HCT116 (cell line): ENCODE results near the gene CNGA3. TPM values are rescaled to one million over a fixed set of nuclear protein-coding genes. Genes with fewer than 3 reads are reported as not detected.

Experiments
- total RNA-seq: library from RNA; stranded (reverse); gene quantifications from one replicate; pipeline ENCODE4 v1.2.1, GENCODE V29; 2021; ENCODE audit not compliant: unreplicated experiment

CNGA3 gene
- total RNA-seq, 1 experiment from 2014 or later: not detected

Other genes starting within 250 kb of the CNGA3 start
- gene INPP4A, start 98.4 kb downstream of the CNGA3 start, total RNA-seq: 18.5 TPM